NCI-H2029 treated with DMSO at 0.1 percent for 48 hours (cell line): ENCODE data around the gene RETREG3.
"Not testable (repeated sequence)": the region's sequence is repeated elsewhere in the genome, so short reads cannot be mapped to it uniquely, and the experiment has no call there.

Experiments used
- DNase-seq: peaks from one replicate; lab custom pipeline; 2025; lab: John Stamatoyannopoulos, UW

The RETREG3 gene, protein sequence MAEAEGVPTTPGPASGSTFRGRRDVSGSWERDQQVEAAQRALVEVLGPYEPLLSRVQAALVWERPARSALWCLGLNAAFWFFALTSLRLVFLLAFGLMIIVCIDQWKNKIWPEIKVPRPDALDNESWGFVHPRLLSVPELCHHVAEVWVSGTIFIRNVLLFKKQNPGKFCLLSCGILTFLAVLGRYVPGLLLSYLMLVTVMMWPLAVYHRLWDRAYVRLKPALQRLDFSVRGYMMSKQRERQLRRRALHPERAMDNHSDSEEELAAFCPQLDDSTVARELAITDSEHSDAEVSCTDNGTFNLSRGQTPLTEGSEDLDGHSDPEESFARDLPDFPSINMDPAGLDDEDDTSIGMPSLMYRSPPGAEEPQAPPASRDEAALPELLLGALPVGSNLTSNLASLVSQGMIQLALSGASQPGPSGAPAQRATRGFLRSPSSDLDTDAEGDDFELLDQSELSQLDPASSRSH

GRCh38 chr17:42609182-42609813 is at the start of gene RETREG3, which contains the start of gene TUBG1:
RETREG3 (minus strand) TSS chr17:42609374; CDS start chr17:42609324, 50 bp downstream.
TUBG1 (plus strand) TSS chr17:42609683; CDS start chr17:42609738, 55 bp downstream.
- peak; percentile 89 for DNase-seq

- no peak for DNase-seq
Measured at GRCh38 chr17:42657824-42658588, 48.8 kb upstream of the RETREG3 start.

DNA sequence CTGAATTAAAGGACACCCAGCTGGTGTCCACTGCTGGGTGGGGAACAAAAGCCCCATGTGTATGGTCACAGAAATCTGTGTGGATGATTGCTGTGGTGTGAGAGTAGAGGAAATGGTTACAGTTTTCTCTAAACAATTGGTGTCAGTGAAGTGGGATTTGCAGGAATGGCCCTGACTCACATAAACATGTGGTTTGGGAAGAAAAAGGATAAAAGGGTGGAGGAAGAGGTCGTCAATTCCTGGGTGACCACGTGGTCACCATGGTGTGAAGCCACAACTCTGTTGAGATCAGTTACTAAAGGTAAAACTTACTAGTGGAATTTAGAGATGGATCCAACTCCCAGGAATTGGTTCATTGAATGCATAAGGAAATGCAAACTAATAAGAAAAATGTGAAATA is 46.4 kb upstream of the RETREG3 start:
- DNase-seq, result no peak

DNA sequence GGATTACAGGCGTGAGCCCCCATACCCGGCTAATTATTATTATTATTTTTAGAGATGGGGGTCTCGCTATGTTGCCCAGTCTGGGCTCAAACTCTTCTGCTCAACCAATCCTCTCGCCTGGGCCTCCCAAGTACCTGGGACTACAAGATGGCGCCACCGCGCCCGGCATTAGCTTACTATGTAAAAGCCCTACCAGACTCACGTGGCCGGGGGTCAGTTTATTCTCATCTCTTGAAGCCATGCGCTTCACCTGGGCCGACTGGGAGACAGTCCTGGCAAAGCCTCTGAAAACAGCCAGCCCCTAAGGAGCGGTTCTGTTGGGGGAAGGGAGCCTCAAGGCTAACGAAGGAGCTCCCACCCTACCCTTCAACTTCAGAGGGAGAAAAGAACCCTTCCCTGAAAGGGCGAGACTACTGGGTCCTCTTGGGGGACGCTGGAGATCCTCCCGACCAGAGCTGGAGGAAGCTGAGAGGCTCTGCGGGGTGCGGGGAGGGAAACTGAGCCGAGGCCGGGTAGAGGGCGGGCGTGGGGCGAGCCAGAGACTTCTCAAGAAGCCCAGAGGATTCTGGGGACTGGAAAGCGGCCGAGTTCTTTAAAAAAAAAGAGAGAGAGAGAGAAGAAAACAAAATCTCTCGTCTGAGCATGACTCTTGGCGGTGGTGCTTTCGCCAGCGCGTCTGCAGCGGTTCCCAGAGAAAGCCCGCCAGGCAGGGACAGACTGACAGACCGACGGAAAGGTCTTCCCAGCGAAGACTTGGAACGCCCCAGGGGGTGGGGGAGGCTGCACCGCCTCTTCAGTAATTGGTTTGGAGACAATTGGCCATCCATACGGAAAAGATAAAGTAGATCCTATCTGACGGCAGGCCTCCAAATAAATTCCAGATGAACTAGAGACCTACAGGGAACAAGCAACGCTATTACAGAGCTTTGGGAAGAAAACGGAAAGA is 44.3 kb upstream of the RETREG3 start:
- DNase-seq, result no peak

DNA sequence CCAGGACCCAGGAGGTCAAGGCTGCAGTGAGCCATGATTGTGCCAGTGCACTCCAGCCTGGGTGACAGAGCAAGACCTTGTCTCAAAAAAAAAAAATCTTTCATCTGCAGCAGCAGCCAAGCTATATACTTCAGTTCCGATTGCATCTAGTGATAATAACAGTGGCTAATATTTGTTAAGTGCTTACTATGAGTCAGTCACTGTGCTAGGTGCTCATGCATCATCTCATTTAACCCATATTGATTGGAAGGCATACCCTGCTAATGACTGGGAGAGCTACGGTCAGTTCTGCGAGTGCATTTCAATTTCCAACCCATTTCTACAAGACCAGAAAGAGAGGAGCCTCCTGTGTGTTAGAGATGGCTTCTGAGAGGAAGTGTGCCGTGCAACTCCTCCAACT is 42.2 kb upstream of the RETREG3 start:
- no peak for DNase-seq

GRCh38 chr17:42647778-42648177 is 38.6 kb upstream of the RETREG3 start:
- DNase-seq, result no peak

GRCh38 chr17:42642336-42642735 is 33.2 kb upstream of the RETREG3 start:
- DNase-seq, result no peak

DNA sequence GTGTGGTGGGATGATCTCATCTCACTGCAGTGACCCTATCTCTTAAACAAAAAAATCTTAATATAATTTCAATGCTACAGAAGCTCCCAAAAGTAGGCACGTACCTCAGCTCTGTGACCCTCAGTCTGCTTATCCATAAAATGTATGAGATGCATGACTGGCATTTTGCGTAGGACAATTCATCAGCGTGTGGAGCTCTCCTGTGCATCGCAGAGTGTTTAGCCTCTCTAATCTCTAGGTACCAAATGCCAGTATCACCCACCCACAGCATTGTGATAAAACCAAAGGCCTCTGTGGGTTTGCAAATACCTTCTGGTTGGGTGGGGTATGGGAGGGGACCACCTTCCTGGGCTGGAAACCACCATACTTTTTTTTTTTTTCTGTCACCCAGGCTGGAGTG is 30.9 kb upstream of the RETREG3 start:
- no peak for DNase-seq

- no peak for DNase-seq
Measured at GRCh38 chr17:42639525-42640113, 30.4 kb upstream of the RETREG3 start.

- no peak for DNase-seq
Measured at GRCh38 chr17:42632949-42633444, 23.8 kb upstream of the RETREG3 start.

DNA sequence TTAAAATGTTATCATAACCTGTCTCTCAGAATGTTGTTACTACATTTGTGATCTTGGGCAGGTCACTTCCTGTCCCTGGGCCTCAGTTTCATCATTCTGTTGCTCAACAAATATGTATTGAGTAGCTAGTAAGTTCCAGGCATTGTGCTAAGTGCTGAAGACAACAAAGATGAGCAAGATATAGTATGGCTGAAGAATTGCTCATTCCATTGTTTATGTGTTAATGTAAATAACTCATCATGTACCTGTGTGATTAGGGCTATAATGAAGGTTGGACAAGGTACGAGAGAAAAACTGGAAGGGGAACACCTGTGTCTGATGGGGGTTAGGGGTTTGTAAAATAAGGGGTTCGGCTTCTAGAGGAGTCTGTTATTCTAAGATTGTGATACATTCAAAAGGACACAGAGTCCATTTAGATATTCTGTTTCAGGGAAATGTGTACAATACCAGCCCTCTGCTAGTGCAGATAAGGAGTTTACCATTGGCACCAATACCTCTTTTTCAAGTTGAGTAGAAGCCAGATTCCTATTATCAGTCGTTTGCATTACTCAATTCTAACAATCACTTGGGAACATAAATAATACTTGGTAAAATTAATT is 20.3 kb upstream of the RETREG3 start:
- DNase-seq, result no peak

- not testable (repeated sequence) for DNase-seq
Measured at GRCh38 chr17:42627032-42627764, 18.0 kb upstream of the RETREG3 start.

- DNase-seq, result peak; percentile 76
Measured at GRCh38 chr17:42623732-42624596, 14.8 kb upstream of the RETREG3 start.

GRCh38 chr17:42623271-42623670 is 14.1 kb upstream of the RETREG3 start:
- no peak for DNase-seq

DNA sequence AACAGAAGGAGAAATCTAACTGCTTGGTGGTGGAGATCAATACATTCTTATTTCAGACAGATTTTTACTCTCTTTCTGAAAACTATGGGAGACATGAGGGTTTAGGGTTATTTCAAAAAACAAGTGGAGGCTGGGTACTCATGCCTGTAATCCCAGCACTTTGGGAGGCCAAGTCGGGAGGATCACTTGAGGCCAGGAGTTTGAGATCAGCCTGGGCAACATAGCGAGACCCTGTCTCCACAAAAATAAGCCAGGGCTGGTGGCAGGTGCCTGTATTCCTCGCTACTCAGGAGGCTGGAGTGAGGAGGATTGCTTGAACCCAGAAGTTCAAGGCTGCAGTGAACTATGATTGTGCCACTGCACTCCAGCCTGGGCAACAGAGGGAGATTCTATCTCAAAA is 12.8 kb upstream of the RETREG3 start:
- DNase-seq, result not testable (repeated sequence)

DNA sequence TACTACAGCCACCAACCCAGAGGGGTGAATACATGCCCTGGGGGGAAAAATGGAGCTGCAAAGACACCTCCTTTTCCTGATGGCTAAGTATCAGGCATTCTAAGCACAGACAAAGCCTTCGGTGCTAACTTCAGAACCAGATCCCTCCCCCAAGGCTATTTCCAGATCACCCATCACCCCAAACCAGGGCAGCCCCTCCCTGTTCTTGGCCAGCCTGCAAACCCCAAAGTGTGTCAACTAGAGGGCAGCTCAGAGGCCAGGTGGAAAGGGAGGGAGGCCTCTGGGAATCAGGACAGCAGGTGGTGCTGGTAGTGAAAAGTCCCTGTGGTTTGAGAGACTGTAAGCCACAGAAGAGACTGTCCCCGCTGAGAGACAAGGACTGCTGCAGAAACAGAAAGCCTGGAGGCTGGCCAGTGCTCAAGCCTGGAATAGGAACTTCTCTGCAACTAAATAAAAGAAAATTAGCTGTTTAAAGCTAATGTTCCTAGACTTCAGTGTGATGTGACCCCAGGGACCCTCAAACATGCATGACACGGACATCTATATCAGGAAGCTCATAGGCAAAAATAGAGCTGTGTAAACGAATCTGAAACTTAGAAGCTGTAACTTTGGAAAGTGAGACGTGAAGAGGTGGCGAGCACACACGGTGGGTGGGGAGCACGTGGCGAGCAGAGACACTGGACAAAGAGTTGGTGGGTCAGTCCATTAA is 9.4 kb upstream of the RETREG3 start:
- no peak for DNase-seq

- DNase-seq, result no peak
Measured at GRCh38 chr17:42617956-42618431, 8.8 kb upstream of the RETREG3 start.
